HG02943 (cell line): ENCODE measurements around the gene LGR6.
"Not testable (repeated sequence)": the region's sequence is repeated elsewhere in the genome, so short reads cannot be mapped to it uniquely, and the experiment has no call there.

ENCODE experiments used
- ATAC-seq: cut with Tn5 transposase; IDR thresholded peaks from one replicate; pipeline ENCODE4 v1.9.1; 2021; ENCODE audit warnings: mild to moderate bottlenecking, low read depth, moderate library complexity; ENCODE audit not compliant: unreplicated experiment

LGR6 gene

GRCh38 chr1:202235856-202236837, 42.5 kb downstream of the LGR6 start:
- ATAC-seq = no peak

DNA sequence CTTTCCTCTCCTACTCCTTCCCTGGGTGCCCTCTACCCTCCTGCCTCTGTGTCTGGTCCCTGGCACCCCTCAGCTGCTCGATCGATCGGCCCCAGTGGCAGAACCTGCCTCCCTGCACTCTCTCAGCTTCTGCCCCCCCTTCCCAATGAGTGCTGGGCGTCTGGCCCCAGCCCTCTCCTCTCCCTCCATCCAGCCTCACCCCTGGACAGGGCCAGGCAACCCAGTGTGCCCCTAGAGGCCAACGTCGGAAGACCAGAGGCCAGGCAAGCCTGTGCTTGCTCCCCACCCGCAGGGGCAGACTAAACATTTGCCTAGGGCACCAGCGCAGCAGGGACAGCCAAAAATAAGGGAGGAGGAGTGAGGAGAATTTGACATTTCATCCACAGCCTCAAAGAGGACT, 43.5 kb downstream of the LGR6 start:
- no peak for ATAC-seq

- no peak for ATAC-seq
Measured at GRCh38 chr1:202238914-202239313, 45.3 kb downstream of the LGR6 start.

DNA sequence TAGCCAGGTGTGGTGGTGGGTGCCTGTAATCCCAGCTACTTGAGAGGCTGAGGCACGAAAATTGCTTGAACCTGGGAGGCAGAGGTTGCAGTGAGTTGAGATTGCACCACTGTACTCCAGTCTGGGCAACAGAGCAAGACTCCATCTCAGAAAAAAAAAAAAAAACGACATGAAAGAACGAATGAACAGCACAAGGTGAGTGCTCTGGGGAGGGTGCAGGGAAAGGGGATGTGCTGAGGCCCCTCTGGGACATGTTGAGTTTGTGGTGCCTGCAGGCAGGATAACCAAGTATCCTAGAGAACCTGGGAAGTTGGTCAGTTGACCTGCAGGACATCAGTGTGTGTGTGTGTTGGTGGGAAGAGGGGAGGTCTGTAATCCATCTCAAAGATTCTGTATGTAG, 46.6 kb downstream of the LGR6 start:
- ATAC-seq = not testable (repeated sequence)

- no peak for ATAC-seq
Measured at GRCh38 chr1:202240956-202241355, 47.4 kb downstream of the LGR6 start.

DNA sequence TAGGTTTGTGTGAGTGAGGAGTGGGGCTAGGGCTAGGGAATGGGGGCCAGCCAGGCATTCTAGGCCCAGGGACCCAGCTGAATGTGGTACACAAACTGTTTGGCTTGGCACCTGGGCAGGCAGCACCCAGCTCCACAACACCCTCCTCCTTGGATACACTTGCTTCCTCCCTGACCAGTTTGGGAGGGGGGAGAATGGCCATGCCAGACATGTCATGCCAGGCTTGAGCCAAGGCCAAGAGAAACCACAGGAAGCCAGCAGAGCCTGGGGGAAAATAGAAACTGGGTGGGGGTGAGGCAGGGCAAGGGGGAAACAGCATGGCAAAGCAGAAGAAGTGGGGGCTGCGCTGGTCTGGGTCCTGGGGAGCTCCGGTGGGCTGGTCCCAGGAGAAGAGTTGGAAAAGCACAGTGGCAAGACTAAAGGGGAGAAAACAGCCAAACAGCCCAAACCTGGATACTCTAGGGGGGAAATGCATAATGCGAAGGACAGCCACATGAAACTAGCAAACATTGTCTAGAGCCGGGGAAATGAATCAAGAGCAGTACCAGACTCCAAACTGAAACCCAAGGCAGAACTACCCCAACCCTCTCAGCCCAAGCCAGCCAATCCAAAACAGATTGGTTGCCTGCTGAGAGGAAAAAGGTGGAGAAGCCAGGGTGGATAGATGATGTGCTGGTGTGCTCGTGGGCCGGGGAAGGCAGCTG, 47.9 kb downstream of the LGR6 start:
- ATAC-seq = no peak

- ATAC-seq = no peak
Measured at GRCh38 chr1:202242080-202242419, 48.5 kb downstream of the LGR6 start.

- no peak for ATAC-seq
Measured at GRCh38 chr1:202243006-202243405, 49.4 kb downstream of the LGR6 start.

DNA sequence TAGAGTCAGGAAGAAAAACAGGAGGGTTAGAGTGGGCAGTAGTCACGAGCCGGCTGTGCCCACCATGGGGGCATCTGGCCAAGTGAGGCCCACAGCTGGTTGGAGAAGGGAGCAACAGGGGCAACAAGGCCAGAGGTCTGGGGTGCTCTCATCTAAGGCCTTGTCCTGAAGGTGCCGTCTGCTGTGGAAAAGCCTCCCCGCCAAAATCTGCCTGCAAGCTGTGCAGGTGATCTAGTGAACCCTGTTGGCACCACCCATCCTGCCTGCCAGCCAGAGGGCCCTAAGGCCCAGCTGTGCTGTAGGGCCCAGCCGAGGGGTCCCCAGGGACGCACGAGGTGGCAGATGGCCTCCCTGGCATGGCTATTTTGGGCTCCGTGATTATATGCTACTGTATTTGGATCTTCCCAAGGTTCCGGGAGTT, 51.3 kb downstream of the LGR6 start:
- no peak for ATAC-seq

GRCh38 chr1:202245391-202245790, 51.8 kb downstream of the LGR6 start:
- no peak for ATAC-seq

DNA sequence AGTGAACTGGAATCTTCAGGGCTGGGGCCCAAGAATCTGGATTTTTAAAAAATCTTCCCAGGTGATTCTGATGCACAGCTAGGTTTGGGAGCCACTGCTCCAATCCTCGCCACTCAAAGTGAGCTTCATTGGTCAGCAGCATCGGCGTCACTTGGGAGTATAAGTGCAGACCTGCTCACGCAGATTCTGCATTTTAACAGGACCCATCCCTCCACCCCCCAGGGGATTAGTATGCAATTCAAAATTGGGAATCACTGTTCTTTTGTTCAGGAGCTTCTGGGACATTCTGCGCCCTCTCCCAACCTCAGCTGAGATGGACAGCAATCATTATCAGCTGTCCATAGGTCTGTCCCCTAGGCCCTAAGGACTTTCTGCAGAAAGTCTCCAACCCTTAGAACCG, 53.5 kb downstream of the LGR6 start:
- no peak for ATAC-seq

DNA sequence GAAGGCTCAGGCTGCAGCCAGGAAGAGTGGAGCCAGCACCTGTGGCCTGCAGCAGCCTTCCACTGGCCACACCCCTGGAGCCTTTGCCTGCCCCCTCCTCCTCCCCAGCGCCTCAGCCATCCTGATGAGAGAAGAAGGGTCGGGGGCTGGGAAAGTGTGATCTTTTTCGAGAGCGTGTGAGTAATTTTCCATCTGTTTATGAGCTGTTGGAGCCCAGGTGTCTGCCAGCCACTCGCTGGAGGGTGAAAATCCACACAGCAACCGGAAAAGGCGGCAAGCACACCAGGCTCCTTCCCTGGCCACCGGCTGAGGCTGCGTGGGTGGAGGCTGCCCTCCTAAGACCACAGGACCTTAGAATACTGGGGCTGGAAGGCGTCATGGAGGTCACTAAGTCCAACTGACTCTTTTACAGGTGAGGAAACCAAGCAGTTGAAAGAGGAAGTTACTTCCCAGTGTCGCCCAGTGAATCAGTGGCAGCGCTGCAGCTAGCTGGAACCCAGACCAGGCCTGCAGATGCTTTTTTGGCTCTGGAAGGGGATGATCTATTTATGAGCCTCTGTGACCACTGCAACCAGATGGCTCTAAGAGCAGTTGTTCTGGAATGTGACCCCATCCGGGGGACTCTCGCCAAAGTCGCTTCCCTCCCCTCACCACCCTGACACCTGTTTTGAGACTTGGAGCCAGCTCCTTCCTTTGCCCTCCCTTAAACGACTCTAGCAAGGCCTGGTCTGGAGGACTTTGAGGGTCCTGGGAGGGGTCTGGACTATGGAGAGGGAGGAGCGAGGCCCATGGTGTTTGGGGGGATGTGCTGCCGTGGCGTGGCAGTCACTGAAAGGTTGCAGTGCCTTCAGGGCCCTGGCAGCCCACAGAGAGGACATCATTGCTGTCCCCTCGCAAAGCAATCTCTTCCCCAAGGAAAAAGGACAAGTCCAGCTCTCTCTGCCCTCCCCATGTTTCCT, 54.5 kb downstream of the LGR6 start:
- no peak for ATAC-seq

GRCh38 chr1:202248861-202249260, 55.3 kb downstream of the LGR6 start:
- no peak for ATAC-seq

DNA sequence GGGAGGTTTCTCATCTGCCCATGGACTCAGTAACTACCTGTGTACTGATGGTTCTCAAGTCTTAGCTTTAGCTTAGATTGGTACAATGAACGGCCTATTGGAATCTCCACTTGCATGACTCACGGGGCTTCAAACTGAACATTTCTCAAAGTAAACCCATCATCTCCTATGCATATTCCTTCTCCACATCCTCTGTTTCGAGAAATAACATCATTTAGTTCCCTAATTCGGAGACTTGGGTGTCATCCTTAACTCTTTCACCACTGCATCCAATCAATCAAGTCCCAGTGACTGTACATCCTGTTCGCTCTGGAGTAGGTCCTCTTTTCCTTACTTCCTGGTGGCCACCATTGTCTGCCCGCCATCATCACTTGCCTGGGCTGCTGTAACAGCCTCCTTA, 55.8 kb downstream of the LGR6 start:
- ATAC-seq = no peak

- ATAC-seq = no peak
Measured at GRCh38 chr1:202249846-202250245, 56.2 kb downstream of the LGR6 start.

DNA sequence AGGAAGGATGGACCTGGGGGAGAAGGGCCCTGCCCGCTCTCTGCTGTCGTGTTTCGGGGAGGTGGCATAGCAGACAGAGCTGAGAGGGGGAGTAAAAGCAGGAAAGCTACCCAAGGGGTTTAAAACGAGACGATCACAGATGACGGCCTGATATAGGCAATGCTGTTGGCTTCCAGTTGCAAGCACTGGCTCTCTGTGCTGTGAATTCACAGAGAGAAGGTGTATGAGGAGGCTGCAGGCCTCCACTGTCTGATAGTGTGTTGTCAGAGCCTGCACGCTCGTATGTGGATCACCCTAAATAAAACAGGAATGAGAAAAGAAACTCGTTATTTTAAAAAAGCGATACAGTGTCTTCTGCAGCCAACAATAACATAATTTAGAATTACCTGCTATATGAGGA, 57.4 kb downstream of the LGR6 start:
- ATAC-seq = no peak

DNA sequence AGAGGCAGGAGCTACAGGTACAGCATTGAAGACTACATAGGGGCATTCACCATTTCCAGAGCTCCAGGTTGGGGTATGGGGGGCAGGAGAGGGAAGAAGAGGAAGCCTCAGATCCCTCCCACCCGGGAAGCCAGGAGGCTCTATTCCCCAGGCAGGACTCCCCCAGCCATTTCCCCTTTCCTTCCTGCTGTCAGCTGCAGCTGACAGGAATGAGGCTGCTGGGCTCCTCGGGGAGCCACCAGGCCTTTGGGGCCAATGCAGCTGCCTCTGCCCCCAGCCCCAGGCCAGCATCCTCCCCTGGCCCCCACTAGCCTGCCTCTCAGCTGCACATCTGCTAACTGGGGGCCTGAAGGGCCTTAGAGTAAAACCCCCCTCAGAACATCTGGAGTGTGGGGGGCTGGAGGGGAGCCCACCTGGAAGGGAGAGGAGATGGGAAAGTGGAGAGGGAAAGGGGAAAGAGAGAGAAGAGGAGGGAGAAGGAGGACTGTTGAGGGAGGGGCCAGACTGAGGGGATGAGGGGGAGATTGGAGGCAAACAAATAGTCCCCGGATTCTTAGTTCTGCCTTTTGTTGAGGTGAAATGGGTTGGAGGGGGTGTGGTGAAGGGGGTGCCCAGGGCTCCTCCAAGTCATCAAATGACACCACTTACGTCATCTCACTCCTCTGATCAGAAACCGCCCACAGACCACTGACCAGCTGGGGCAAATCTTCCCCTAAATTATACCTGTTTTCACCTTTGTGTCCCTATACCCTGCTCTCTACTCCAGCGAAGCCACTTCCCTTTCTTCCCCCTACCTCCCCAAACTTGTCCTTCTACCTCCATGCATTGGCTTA, 58.0 kb downstream of the LGR6 start:
- no peak for ATAC-seq

DNA sequence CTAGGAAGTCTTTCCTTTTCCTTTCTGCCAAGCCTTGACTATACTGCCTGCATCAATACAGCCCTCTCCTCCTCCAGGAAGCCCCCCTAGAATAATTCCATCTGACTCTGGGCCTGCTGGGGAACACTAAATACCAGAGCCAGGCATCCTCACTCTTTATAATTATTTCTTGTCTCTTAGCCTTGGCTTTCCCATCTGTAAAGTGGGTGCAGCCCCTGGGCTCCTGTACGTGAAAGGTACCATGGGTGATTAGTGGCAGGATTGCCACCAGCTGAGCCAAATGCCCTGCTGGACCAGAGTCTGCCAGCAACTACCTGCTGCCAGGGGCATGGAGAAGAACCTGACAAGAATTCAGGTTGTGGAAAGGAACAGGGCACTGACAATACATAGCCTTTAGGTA, 58.7 kb downstream of the LGR6 start:
- ATAC-seq = no peak

DNA sequence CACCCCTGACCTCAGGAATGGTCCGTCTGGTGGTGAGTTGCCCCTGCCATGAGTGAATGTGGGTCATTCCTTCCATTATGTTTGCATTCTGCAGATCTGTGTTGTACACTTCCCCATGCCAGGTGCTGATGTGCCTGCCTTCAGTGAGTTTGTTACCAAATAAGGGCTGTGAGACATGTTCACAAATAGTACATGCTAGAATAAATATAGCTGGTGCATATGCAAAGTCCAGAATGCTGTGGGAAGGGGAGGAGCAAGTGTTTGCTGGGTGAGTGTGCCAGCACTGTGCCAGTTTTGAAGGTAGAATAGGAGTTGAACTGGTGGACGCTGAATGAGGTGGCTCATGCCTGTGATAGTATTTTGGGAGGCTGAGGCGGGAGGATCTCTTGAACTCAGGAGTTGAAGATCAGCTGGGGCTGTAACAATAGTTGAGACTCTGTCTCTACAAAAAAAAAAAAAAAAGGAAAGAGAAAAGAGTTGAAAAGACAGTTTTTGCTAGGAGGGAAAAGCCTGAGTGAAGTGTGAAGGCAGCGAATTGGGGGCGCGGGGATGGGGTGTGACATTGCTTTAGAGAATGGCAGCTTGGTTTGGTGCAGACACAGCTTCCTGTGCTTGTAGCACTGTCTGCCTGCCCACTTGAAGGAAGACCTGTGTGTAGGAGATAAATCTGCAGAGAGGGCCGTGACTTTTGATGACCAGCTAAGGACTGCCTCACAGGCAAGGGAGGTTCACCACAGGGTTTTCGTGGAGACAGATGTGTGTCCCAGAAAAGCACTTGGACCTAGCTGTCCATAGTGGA, 61.1 kb downstream of the LGR6 start:
- ATAC-seq = no peak
